Measurements from ENCODE around the gene PLXNB2. TPM values are rescaled to one million over a fixed set of nuclear protein-coding genes. Genes with fewer than 3 reads are reported as not detected.

Gene PLXNB2
- total RNA-seq, 4 donors from 2014 or later: 8.0 to 11.8 (median 9.0) TPM

DNA sequence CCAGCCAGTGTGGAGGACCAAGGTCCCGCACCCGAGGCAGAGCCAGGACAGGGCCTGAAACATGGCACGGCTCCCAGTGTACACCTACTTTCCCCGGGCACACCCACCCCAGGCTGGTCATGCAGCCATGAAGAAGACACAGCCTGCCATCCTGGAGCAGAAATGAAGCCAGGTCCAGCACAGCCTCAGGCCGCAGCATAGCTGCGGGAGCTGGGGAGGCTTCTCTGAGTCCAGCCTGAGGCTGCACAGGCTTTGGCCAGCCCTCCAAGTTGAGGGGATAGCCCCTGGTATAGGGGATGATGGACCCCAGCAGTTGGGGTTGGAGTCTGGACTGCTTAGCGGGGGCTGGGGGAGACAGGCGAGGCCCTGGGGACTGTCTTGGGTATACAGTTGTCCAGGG lies 53.5 kb downstream of the PLXNB2 start:
- TF ChIP-seq, protein P1, sequence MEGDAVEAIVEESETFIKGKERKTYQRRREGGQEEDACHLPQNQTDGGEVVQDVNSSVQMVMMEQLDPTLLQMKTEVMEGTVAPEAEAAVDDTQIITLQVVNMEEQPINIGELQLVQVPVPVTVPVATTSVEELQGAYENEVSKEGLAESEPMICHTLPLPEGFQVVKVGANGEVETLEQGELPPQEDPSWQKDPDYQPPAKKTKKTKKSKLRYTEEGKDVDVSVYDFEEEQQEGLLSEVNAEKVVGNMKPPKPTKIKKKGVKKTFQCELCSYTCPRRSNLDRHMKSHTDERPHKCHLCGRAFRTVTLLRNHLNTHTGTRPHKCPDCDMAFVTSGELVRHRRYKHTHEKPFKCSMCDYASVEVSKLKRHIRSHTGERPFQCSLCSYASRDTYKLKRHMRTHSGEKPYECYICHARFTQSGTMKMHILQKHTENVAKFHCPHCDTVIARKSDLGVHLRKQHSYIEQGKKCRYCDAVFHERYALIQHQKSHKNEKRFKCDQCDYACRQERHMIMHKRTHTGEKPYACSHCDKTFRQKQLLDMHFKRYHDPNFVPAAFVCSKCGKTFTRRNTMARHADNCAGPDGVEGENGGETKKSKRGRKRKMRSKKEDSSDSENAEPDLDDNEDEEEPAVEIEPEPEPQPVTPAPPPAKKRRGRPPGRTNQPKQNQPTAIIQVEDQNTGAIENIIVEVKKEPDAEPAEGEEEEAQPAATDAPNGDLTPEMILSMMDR (IDR thresholded peaks at IDR 0.05 in 4 of 5, conservative IDR thresholded peaks at IDR 0.05 in 1 of 5): no peak
- TF ChIP-seq POLR2A (IDR thresholded peaks at IDR 0.05): no peak
- no peak for DNase-seq
- in situ Hi-C loops (cut with MboI; ENCODE audit: low sequenced_read_pairs in 4 of 4): loop anchor here in 2 of 4 donors (10.0 kb wide), 2 partner anchors 71 to 81 kb away; partner anchors contain the start of gene DENND6B (in 1 of the 2)
- Histone ChIP-seq H3K4me3 (no peak overlapping the region), H3K36me3 (peaks cover 0 to 12% of the 10 kb centered on the region in 2 donors), H3K9me3 (no peaks in the 10 kb centered on the region), H3K4me1 (peaks cover 35 to 52% of the 10 kb centered on the region in 2 donors), H3K27ac (peak overlapping the region; percentile 14 to 99 (median 78)), H3K27me3 (no peaks in the 10 kb centered on the region)
- intact Hi-C loops (cut with DNase I; ENCODE audit: low total_unique reads): loop anchor here (5.0 kb wide), 1 partner anchor 42 kb away; no protein-coding TSS in a partner anchor
- ATAC-seq: no peak

DNA sequence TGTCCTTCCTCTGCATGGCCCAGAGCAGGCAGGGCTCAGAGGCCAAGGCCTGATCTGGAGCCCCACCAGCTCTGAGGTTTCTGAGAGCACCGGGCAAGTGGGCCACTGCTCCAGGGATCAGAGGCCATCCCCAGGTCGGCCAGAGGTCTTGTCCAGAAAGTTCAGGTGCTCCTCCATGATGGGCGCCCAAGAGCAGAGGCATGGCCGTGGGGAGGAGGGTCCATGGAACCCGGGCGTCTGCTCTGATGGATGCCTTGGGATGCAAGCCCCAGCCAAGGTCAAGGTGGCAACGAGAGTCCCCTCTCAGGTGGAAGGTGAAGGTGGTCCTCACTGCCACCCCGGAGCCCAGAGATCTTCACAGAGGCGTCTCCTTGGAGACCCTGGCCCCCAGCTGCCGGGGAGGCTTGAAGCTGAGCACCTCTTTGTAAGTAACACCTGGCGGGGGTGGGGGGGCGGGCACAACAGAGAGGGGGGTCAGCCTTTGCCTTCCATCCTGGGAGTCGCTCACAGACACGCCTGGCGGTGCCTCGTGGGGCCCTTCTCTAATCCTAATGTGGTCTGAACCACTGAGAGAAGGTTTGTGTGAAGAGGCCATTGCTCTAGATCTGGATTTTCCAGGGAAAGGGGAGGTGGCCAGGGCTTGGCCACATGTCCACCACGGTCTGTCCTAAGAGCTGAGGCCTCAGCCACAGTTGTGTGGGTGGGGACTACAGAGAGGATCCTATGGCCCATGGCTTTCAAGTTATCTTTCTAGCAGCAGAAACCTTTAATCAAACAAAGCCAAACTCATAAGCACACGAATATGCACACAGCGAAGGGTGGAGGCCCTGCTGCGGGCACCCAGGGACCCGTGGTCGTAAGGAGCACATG lies 54.2 kb downstream of the PLXNB2 start:
- in situ Hi-C loops (cut with MboI; ENCODE audit: low sequenced_read_pairs in 4 of 4) (loop anchor here in 2 of 4 donors (10.0 kb wide), 2 partner anchors 72 to 82 kb away; partner anchors contain the start of gene DENND6B (in 1 of the 2)), intact Hi-C loops (cut with DNase I; ENCODE audit: low total_unique reads) (loop anchor here (5.0 kb wide), 1 partner anchor 41 kb away; no protein-coding TSS in a partner anchor)
- peaks cover 35 to 49% of the 10 kb centered on the region in 2 donors for H3K4me1 ChIP-seq
- peak overlapping the region; percentile 14 to 99 (median 78) for H3K27ac ChIP-seq
- TF ChIP-seq POLR2A (IDR thresholded peaks at IDR 0.05): no peak
- TF ChIP-seq, protein P1 (IDR thresholded peaks at IDR 0.05 in 4 of 5, conservative IDR thresholded peaks at IDR 0.05 in 1 of 5): no peak
- no peaks in the 10 kb centered on the region for H3K27me3 ChIP-seq
- no peak for ATAC-seq
- no peak for DNase-seq
- H3K9me3 ChIP-seq: no peaks in the 10 kb centered on the region
- H3K36me3 ChIP-seq: peaks cover 0 to 12% of the 10 kb centered on the region in 2 donors
- no peak overlapping the region for H3K4me3 ChIP-seq

DNA sequence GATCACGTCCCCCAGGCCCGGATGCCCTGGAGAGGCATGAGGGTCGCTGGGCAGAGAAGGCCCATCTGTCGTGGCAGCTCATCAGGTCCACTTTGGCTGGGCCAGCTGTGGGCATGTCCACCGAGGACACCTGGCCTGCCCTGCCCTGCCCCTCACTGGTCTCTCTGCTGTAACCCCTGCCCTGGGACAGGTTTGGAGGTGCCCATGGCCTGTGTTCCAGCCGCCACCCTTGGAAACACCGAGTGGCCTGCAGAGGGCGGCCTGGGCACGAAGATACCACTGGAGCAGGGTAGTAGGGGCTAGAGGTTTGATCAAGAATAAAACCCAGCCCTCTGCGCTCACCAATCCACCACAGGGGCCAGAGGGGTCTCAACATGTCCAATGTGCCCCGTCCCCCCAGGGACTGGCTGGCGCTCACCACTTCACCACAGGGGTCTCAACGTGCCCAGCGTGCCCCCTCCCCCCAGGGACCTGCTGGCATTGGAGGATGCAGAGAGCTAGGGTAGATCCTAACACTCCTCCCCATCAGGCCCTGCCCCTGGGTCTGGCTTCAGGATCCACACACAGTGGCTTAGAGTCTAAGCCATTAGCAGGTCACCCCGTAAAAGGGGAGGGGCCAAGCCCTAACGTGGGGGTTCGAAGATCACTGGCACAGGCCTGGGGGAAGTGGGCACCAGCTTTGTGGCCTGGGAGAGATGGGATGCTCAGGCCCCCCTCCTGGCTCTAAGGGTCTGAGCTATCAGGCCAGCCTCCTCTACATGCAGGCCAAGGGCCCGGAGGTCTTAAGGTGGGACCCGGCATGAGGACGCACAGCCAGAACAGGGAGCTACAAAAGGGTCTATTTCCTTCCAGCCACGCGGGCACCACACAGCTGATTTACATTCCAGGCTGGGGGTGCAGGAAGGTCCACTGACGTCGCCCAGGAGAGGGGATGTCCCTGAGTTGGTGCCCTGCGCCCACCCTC lies 55.1 kb downstream of the PLXNB2 start:
- intact Hi-C loops (cut with DNase I; ENCODE audit: low total_unique reads) (loop anchor here (1.0 to 5.0 kb wide), 2 partner anchors 16 to 40 kb away; no protein-coding TSS in a partner anchor), in situ Hi-C loops (cut with MboI; ENCODE audit: low sequenced_read_pairs in 4 of 4) (loop anchor here in 2 of 4 donors (10.0 kb wide), 2 partner anchors 72 to 82 kb away; partner anchors contain the start of gene DENND6B (in 1 of the 2))
- Histone ChIP-seq H3K9me3 (no peaks in the 10 kb centered on the region), H3K36me3 (peaks cover 0 to 12% of the 10 kb centered on the region in 2 donors), H3K4me1 (peaks cover 27 to 40% of the 10 kb centered on the region in 2 donors), H3K4me3 (peak overlapping the region in 1 of 4 donors; percentile 59), H3K27ac (peak overlapping the region; percentile 62 to 97 (median 75)), H3K27me3 (no peaks in the 10 kb centered on the region)
- peak; percentile 55 to 63 for ATAC-seq
- peak; percentile 57 to 76 for DNase-seq
- TF ChIP-seq, protein P1 (IDR thresholded peaks at IDR 0.05 in 4 of 5, conservative IDR thresholded peaks at IDR 0.05 in 1 of 5): peak; percentile 66 to 82 (median 75)
- no peak for TF ChIP-seq POLR2A (IDR thresholded peaks at IDR 0.05)

DNA sequence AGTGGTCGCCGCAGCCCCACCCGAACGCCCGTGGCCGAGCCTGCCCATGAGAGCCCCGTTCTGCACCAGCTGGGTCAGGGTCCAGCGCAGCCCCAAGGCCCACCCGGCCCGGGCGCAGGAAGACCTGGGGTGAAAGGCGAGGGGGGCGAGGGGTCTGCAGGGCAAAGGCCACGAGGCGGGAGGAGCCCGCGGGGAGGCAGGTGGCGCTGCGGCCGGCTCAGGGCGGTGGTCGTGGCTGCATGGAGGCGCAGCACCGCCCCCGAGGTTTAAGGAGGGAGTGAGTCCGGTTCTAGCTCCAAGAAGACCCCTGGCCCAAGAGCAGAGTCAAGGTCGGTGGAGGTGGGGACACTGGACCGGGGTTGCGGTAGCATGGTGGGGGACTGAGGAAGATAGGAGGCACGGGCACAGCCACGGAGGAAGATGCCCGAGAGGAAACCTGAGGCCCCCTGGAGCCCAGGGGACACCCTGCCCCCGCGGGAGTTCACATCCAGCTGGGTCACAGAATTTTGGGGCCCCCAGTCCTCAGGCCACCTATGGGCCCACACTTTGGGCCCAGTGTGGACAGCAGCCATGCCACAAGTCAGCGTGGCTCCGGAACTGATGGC lies 55.9 kb downstream of the PLXNB2 start:
- peaks cover 0 to 12% of the 10 kb centered on the region in 2 donors for H3K36me3 ChIP-seq
- no peaks in the 10 kb centered on the region for H3K27me3 ChIP-seq
- no peak for ATAC-seq
- in situ Hi-C loops (cut with MboI; ENCODE audit: low sequenced_read_pairs in 4 of 4): loop anchor here in 2 of 4 donors (10.0 kb wide), 2 partner anchors 73 to 83 kb away; partner anchors contain the start of gene DENND6B (in 1 of the 2)
- H3K4me1 ChIP-seq: peaks cover 19 to 32% of the 10 kb centered on the region in 2 donors
- intact Hi-C loops (cut with DNase I; ENCODE audit: low total_unique reads): loop anchor here (1.0 to 5.0 kb wide), 2 partner anchors 17 to 39 kb away; no protein-coding TSS in a partner anchor
- H3K4me3 ChIP-seq: peak overlapping the region; percentile 59 to 68 (median 62)
- H3K27ac ChIP-seq: peak overlapping the region; percentile 62 to 97 (median 75)
- no peak for DNase-seq
- no peak for TF ChIP-seq POLR2A (IDR thresholded peaks at IDR 0.05)
- TF ChIP-seq, protein P1 (IDR thresholded peaks at IDR 0.05 in 4 of 5, conservative IDR thresholded peaks at IDR 0.05 in 1 of 5): no peak
- no peaks in the 10 kb centered on the region for H3K9me3 ChIP-seq

All from gastrocnemius medialis (tissue), 4 donors.